ENCODE measurements around the gene GALR1. TPM values are rescaled to one million over a fixed set of nuclear protein-coding genes. Genes with fewer than 3 reads are reported as not detected.

GALR1 gene
- polyA plus RNA-seq, 1 of the 3 experiments (the other 2 are of a cell fraction) = not detected

GRCh38 chr18:77308216-77308615 lies 58.6 kb downstream of the GALR1 start:
- no peaks in the 10 kb centered on the region for H3F3A ChIP-seq (replicated peaks; ENCODE audit: insufficient read depth)
- H4K20me1 ChIP-seq (ENCODE audit: insufficient read depth) = no peaks in the 10 kb centered on the region
- no peaks in the 10 kb centered on the region for H3K9me2 ChIP-seq
- WGBS (ENCODE audit: low lambda C conversion rate) = 43% methylated on average over 6 of the region's 6 CpGs
- no peak for DNase-seq
- H3K9me3 ChIP-seq = peaks cover 2% of the 10 kb centered on the region; the same call in 1 of the 2 replicates
- H3K4me1 ChIP-seq (ENCODE audit: control insufficient read depth in 1 of 2, insufficient read depth in 2 of 2, low read depth in 1 of 2, low read length in 1 of 2) = no peaks in the 10 kb centered on the region
- H3K4me2 ChIP-seq = no peak overlapping the region
- ChIA-PET CTCF (no interaction called here), POLR2A (no interaction called here)
- H3K79me2 ChIP-seq (ENCODE audit: insufficient read depth) = no peaks in the 10 kb centered on the region
- no peak for TF ChIP-seq PBX3 (IDR thresholded peaks at IDR 0.05)
- TF ChIP-seq GABPA (IDR thresholded peaks at IDR 0.05; ENCODE audit: low read depth) = no peak
- no peak for TF ChIP-seq TAF1 (IDR thresholded peaks at IDR 0.05; ENCODE audit: borderline replicate concordance, low read depth, low read length)
- no peak for TF ChIP-seq USF1 (IDR thresholded peaks at IDR 0.05; ENCODE audit: borderline replicate concordance, low read depth)
- no peak for TF ChIP-seq FOSL2 (IDR thresholded peaks at IDR 0.05; ENCODE audit: borderline replicate concordance, low read depth)
- no peak for TF ChIP-seq SMC3 (IDR thresholded peaks at IDR 0.05; ENCODE audit: low read depth, low read length)
- no peak overlapping the region for H3K4me3 ChIP-seq (ENCODE audit: low read depth in 2 of 2, low read length in 1 of 2)
- no peak overlapping the region for H3K27ac ChIP-seq (ENCODE audit: low read depth in 2 of 2, low read length in 1 of 2)
- no peak overlapping the region for H2AFZ ChIP-seq (ENCODE audit: low read depth)
- no peaks in the 10 kb centered on the region for H3K36me3 ChIP-seq (replicated peaks in 1 of 2; ENCODE audit: control insufficient read depth in 1 of 2, insufficient read depth in 2 of 2, low read length in 1 of 2)
- H3K9ac ChIP-seq = no peak overlapping the region
- no peaks in the 10 kb centered on the region for H3K27me3 ChIP-seq (ENCODE audit: insufficient read depth)

GRCh38 chr18:77314511-77314910 lies 64.9 kb downstream of the GALR1 start:
- no peaks in the 10 kb centered on the region for H3K79me2 ChIP-seq (ENCODE audit: insufficient read depth)
- no peaks in the 10 kb centered on the region for H3K4me1 ChIP-seq (ENCODE audit: control insufficient read depth in 1 of 2, insufficient read depth in 2 of 2, low read depth in 1 of 2, low read length in 1 of 2)
- H4K20me1 ChIP-seq (ENCODE audit: insufficient read depth) = no peaks in the 10 kb centered on the region
- H3K9me3 ChIP-seq = no peaks in the 10 kb centered on the region
- H3K27me3 ChIP-seq (ENCODE audit: insufficient read depth) = no peaks in the 10 kb centered on the region
- no peaks in the 10 kb centered on the region for H3F3A ChIP-seq (replicated peaks; ENCODE audit: insufficient read depth)
- H2AFZ ChIP-seq (ENCODE audit: low read depth) = no peak overlapping the region
- no peak overlapping the region for H3K4me3 ChIP-seq (ENCODE audit: low read depth in 2 of 2, low read length in 1 of 2)
- DNase-seq = no peak
- no peaks in the 10 kb centered on the region for H3K9me2 ChIP-seq
- ChIA-PET CTCF (no interaction called here), POLR2A (no interaction called here)
- H3K27ac ChIP-seq (ENCODE audit: low read depth in 2 of 2, low read length in 1 of 2) = no peak overlapping the region
- 59% methylated on average over 6 of the region's 6 CpGs for WGBS (ENCODE audit: low lambda C conversion rate)
- no peaks in the 10 kb centered on the region for H3K36me3 ChIP-seq (replicated peaks in 1 of 2; ENCODE audit: control insufficient read depth in 1 of 2, insufficient read depth in 2 of 2, low read length in 1 of 2)
- H3K9ac ChIP-seq = no peak overlapping the region
- H3K4me2 ChIP-seq = no peak overlapping the region
- TF ChIP-seq CTCF (IDR thresholded peaks at IDR 0.05) (no peak), PBX3 (IDR thresholded peaks at IDR 0.05) (no peak), REST (IDR thresholded peaks at IDR 0.05; ENCODE audit: low read depth, low read length) (no peak), POLR2AphosphoS5 (IDR thresholded peaks at IDR 0.05; ENCODE audit: low read depth, low read length) (no peak), TCF12 (IDR thresholded peaks at IDR 0.05) (no peak), MAX (IDR thresholded peaks at IDR 0.05; ENCODE audit: low read depth) (no peak), ELF1 (IDR thresholded peaks at IDR 0.05) (no peak), GATA2 (CRISPR knock-in tag; IDR thresholded peaks at IDR 0.05) (no peak), FOSL2 (IDR thresholded peaks at IDR 0.05; ENCODE audit: borderline replicate concordance, low read depth) (no peak)
